SK-N-SH (cell line): ENCODE measurements around the gene LLGL2. TPM values are rescaled to one million over a fixed set of nuclear protein-coding genes. Genes with fewer than 3 reads are reported as not detected.

Experiments
- CTCF ChIA-PET: fragments of 300-600, 350-600 bp; formaldehyde crosslinking; extraction: SDS; loops from one replicate; lab custom pipeline; 2021; lab: Yijun Ruan, JAX
- POLR2A ChIA-PET: fragments of 350-600 bp; sonication (Branson Sonifier 250); formaldehyde crosslinking; extraction: SDS; loops from one replicate; lab custom pipeline; 2020; ENCODE audit warnings: antibody characterized with exemption, inconsistent platforms; lab: Yijun Ruan, JAX
- DNase-seq: peaks from one replicate; pipeline ENCODE4 v3.0.0; 2012
- H2AFZ ChIP-seq: fragments of 200-600 bp; sonication (generic); 2 replicates; pipeline ENCODE4 v1.8.1; 2016; ENCODE audit warnings: antibody characterized with exemption, mild to moderate bottlenecking, low read depth
- H3F3A ChIP-seq: fragments of 200-600 bp; sonication (generic); replicated peaks from 2 replicates; pipeline ENCODE3; 2016; ENCODE audit warnings: antibody characterized with exemption, mild to moderate bottlenecking; ENCODE audit not compliant: insufficient read depth
- H3K27ac ChIP-seq, 2 experiments: fragments of 200-500 bp in 1 of 2; fragments of 200-600 bp in 1 of 2; sonication (Bioruptor generic) in 1 of 2; sonication (generic), shearing (Covaris generic) in 1 of 2; 2 replicates each; pipeline versions ENCODE4 v1.5.1 to v1.6.1; 2014 to 2016; ENCODE audit warnings: low read depth in 2 of 2, inconsistent platforms in 1 of 2, low read length in 1 of 2, mild to moderate bottlenecking in 1 of 2, mixed read lengths in 1 of 2
- H3K27me3 ChIP-seq: fragments of 200-600 bp; sonication (generic), shearing (Covaris generic); 2 replicates; pipeline ENCODE4 v1.6.1; 2016; ENCODE audit warnings: mixed run types; ENCODE audit not compliant: insufficient read depth
- H3K36me3 ChIP-seq, 2 experiments: fragments of 200-500 bp in 1 of 2; fragments of 200-600 bp in 1 of 2; sonication (Bioruptor generic) in 1 of 2; sonication (generic) in 1 of 2; replicated peaks in 1 of 2; 2 replicates each; pipeline versions ENCODE3 to v1.5.1; 2014 to 2016; ENCODE audit warnings: low read length in 1 of 2, mild to moderate bottlenecking in 1 of 2; ENCODE audit not compliant: insufficient read depth in 2 of 2, control insufficient read depth in 1 of 2
- H3K4me1 ChIP-seq, 2 experiments: fragments of 200-500 bp in 1 of 2; fragments of 200-600 bp in 1 of 2; sonication (Bioruptor generic) in 1 of 2; sonication (generic), shearing (Covaris generic) in 1 of 2; 2 replicates each; pipeline versions ENCODE4 v1.5.1 to v1.6.1; 2014 to 2016; ENCODE audit warnings: low read depth in 1 of 2, low read length in 1 of 2, mixed run types in 1 of 2; ENCODE audit not compliant: insufficient read depth in 2 of 2, control insufficient read depth in 1 of 2
- H3K4me2 ChIP-seq: fragments of 200-600 bp; sonication (generic), shearing (Covaris generic); 2 replicates; pipeline ENCODE4 v1.6.1; 2017; ENCODE audit warnings: mixed run types
- H3K4me3 ChIP-seq, 2 experiments: fragments of 200-500 bp in 1 of 2; fragments of 200-600 bp in 1 of 2; sonication (Bioruptor generic) in 1 of 2; sonication (generic), shearing (Covaris generic) in 1 of 2; 2 replicates each; pipeline versions ENCODE4 v1.5.1 to v1.8.1; 2014 to 2016; ENCODE audit warnings: low read depth in 2 of 2, inconsistent platforms in 1 of 2, low read length in 1 of 2, mild to moderate bottlenecking in 1 of 2, mixed read lengths in 1 of 2, moderate library complexity in 1 of 2
- H3K79me2 ChIP-seq: fragments of 200-600 bp; sonication (generic); 2 replicates; pipeline ENCODE4 v1.8.1; 2017; ENCODE audit warnings: mild to moderate bottlenecking; ENCODE audit not compliant: insufficient read depth
- H3K9ac ChIP-seq: fragments of 200-600 bp; sonication (generic); 2 replicates; pipeline ENCODE4 v1.6.1; 2017; ENCODE audit warnings: mixed run types
- H3K9me2 ChIP-seq: fragments of 200-600 bp; sonication (generic); 2 replicates; pipeline ENCODE4 v1.6.1; 2017; ENCODE audit warnings: mixed run types
- H3K9me3 ChIP-seq: fragments of 200-600 bp; sonication (generic); 2 replicates; pipeline ENCODE4 v1.6.1; 2017; ENCODE audit warnings: mixed run types, mild to moderate bottlenecking, moderate library complexity
- H4K20me1 ChIP-seq: fragments of 200-600 bp; sonication (generic); 2 replicates; pipeline ENCODE4 v1.6.1; 2017; ENCODE audit warnings: mild to moderate bottlenecking, mixed run types; ENCODE audit not compliant: insufficient read depth
- IRF3 ChIP-seq: fragments of 150-350 bp; IDR thresholded peaks from 2 replicates; pipeline ENCODE4 v1.6.1; 2016; ENCODE audit warnings: mild to moderate bottlenecking, low read depth, low read length
- POLR2AphosphoS5 ChIP-seq: IDR thresholded peaks from 2 replicates; pipeline ENCODE4 v1.6.1; 2012; ENCODE audit warnings: low read depth, low read length
- RAD21 ChIP-seq: IDR thresholded peaks from 2 replicates; pipeline ENCODE4 v1.6.1; 2012; ENCODE audit warnings: mild to moderate bottlenecking, low read length
- RFX5 ChIP-seq: IDR thresholded peaks from 2 replicates; pipeline ENCODE4 v1.6.1; 2012; ENCODE audit warnings: mild to moderate bottlenecking, improper control_type of control experiment, low read length
- RXRA ChIP-seq: IDR thresholded peaks from 2 replicates; pipeline ENCODE4 v1.4.0; 2012; ENCODE audit warnings: low read depth, mild to moderate bottlenecking, borderline replicate concordance
- SIN3A ChIP-seq: IDR thresholded peaks from 2 replicates; pipeline ENCODE4 v1.6.1; 2012; ENCODE audit warnings: low read depth, mild to moderate bottlenecking, low read length, moderate library complexity, borderline replicate concordance
- SMC3 ChIP-seq: IDR thresholded peaks from 2 replicates; pipeline ENCODE4 v1.6.1; 2012; ENCODE audit warnings: low read depth, low read length, improper control_type of control experiment
- TAF1 ChIP-seq: IDR thresholded peaks from 2 replicates; pipeline ENCODE4 v1.6.1; 2012; ENCODE audit warnings: low read depth, mild to moderate bottlenecking, low read length, moderate library complexity, borderline replicate concordance
- TCF12 ChIP-seq: IDR thresholded peaks from 2 replicates; pipeline ENCODE4 v1.4.0; 2012
- WGBS: methylation state at CpG from one replicate; pipeline ENCODE4 v1.1.6; 2017; ENCODE audit warnings: low lambda C conversion rate; 5-methylcytosine and 5-hydroxymethylcytosine counted together
- polyA plus RNA-seq, 3 experiments: library from polyadenylated mRNA; depleted of rRNA; stranded (reverse); fragments of >200 nt; gene quantifications; 2 replicates each; pipeline ENCODE4 v1.2.3, GENCODE V29; 2012

Gene LLGL2
- polyA plus RNA-seq, 1 of the 3 experiments (the other 2 are of a cell fraction): 6.7 TPM

DNA sequence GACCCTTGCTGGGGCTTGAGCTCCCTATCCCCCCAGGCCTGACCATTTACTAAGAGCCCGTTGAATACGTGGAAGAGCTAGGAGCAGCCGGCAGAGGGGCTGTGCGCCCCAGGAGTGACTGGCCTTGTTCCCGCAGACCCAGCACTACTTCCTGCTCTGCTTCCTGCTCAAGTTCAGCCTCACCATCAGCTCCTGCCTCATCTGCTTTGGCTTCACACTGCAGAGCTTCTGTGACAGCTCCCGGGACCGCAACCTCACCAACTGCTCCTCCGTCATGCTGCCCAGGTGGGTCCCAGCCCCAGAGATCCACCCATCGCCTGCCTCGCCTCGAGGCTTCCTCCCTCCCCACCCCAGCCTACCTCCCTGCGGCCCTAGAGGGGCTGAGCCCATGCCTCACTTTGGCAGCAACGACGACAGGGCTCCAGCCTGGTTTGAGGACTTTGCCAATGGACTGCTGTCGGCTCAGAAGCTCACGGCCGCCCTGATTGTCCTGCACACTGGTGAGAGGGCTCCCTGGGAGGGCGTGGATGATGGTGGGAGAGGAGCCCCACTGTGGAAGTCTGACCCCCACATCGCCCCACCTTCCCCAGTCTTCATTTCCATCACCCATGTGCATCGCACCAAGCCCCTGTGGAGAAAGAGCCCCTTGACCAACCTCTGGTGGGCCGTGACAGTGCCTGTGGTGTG, 27.3 kb upstream of the LLGL2 start:
- Histone ChIP-seq H3K9me3 (no peaks in the 10 kb centered on the region), H3K36me3 (peaks cover 10 to 79% of the 10 kb centered on the region in 2 experiments), H3K9me2 (no peaks in the 10 kb centered on the region), H3K4me1 (no peaks in the 10 kb centered on the region), H2AFZ (no peak overlapping the region), H4K20me1 (no peaks in the 10 kb centered on the region), H3K4me2 (no peak overlapping the region), H3K9ac (no peak overlapping the region), H3K27ac (no peak overlapping the region), H3K27me3 (no peaks in the 10 kb centered on the region), H3K79me2 (no peaks in the 10 kb centered on the region), H3F3A (peaks cover 4% of the 10 kb centered on the region), H3K4me3 (no peak overlapping the region)
- DNase-seq: peak; percentile 42
- ChIA-PET CTCF (interaction anchor here (0.7 to 1.6 kb wide), 7 partner anchors 12 to 250 kb away, joined by 3 to 6 read pairs (median 3); partner anchors contain the start of genes MIF4GD and TSEN54), POLR2A (interaction anchor here (1.0 to 1.7 kb wide), 2 partner anchors 8 to 9 kb away, joined by 4 to 7 read pairs; no protein-coding TSS in a partner anchor)
- whole genome bisulfite sequencing: 91% methylated on average over 21 of the region's 21 CpGs
- no peak for TF ChIP-seq POLR2AphosphoS5
- TF ChIP-seq IRF3: no peak
- TF ChIP-seq RAD21: no peak
- TF ChIP-seq RFX5: no peak
- TF ChIP-seq SMC3: no peak
- TF ChIP-seq SIN3A: no peak

DNA sequence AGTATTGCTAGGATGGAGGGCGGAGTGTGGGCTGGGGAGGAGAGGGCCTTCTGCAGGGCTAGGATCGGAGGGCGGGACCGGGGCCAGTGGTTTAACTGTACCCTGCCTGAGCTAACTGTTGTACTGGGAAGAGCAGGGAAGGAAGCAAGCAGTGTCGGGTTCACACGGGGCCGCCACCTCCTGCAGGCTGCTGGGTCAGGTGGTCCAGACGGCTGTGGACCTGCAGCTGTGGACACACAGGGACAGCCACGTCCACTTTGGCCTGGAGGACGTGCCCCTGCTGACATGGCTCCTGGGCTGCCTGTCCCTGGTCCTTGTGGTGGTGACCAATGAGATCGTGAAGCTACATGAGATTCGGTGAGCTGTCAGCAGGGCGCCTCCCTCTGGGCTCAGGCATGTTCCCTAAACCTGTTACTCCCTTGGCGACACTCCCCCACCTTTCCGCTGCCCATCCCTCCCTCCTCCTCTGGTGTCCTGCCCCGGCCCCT, 26.7 kb upstream of the LLGL2 start:
- H3K4me3 ChIP-seq: no peak overlapping the region
- peaks cover 10 to 75% of the 10 kb centered on the region in 2 experiments for H3K36me3 ChIP-seq
- CTCF ChIA-PET: interaction anchor here (0.7 to 1.6 kb wide), 12 partner anchors 11 to 251 kb away, joined by 3 to 5 read pairs (median 3); partner anchors contain the start of genes MIF4GD, SMIM5 and TSEN54
- H2AFZ ChIP-seq: no peak overlapping the region
- TF ChIP-seq POLR2AphosphoS5 (no peak; the same call in 1 of the 2 replicates), RXRA (no peak), TAF1 (no peak), TCF12 (no peak)
- no peak overlapping the region for H3K4me2 ChIP-seq
- no peaks in the 10 kb centered on the region for H3K4me1 ChIP-seq
- H3K27me3 ChIP-seq: no peaks in the 10 kb centered on the region
- WGBS: 83% methylated on average over 10 of the region's 16 CpGs
- H4K20me1 ChIP-seq: no peaks in the 10 kb centered on the region
- H3F3A ChIP-seq: peaks cover 4% of the 10 kb centered on the region
- no peaks in the 10 kb centered on the region for H3K9me3 ChIP-seq
- POLR2A ChIA-PET: interaction anchor here (1.0 to 1.7 kb wide), 3 partner anchors 8 to 16 kb away, joined by 3 to 7 read pairs (median 4); no protein-coding TSS in a partner anchor
- no peak overlapping the region for H3K27ac ChIP-seq
- no peaks in the 10 kb centered on the region for H3K9me2 ChIP-seq
- H3K79me2 ChIP-seq: no peaks in the 10 kb centered on the region
- no peak overlapping the region for H3K9ac ChIP-seq
- peak; percentile 55 for DNase-seq
